IMR-90 (cell line): ENCODE data around the gene PRKCA. TPM values are rescaled to one million over a fixed set of nuclear protein-coding genes. Genes with fewer than 3 reads are reported as not detected.

Experiments used
- ATAC-seq: fragments of 200-7000 bp; cut with Tn5 transposase; 2 replicates; pipeline ENCODE4 v1.9.1; 2020; ENCODE audit warnings: low read depth, mild to moderate bottlenecking, moderate library complexity
- BruUV-seq: library from RNA; stranded (reverse); fragments of 400-500 nt; replicated peaks from 2 replicates; lab custom pipeline; 2021; lab: Mats Ljungman, UMichigan
- CTCF ChIA-PET: fragments of 300-600 bp; formaldehyde crosslinking; extraction: SDS; loops from one replicate; lab custom pipeline; 2021; ENCODE audit warnings: antibody characterized with exemption; lab: Yijun Ruan, JAX
- POLR2A ChIA-PET: fragments of 300-600 bp; sonication (Branson Sonifier 250); formaldehyde crosslinking; loops from one replicate; lab custom pipeline; 2022; ENCODE audit warnings: antibody characterized with exemption; ENCODE audit not compliant: unreplicated experiment; lab: Charles Lee
- DNase-seq: peaks from one replicate; pipeline ENCODE4 v3.0.0; 2013
- H2AFZ ChIP-seq: replicated peaks from 2 replicates; pipeline ENCODE3; 2013; ENCODE audit warnings: low read length, mild to moderate bottlenecking; ENCODE audit not compliant: poor library complexity
- H2AK5ac ChIP-seq: 2 replicates; pipeline ENCODE4 v1.6.1; 2013; ENCODE audit warnings: low read depth, low read length, inconsistent platforms
- H2AK9ac ChIP-seq: replicated peaks from 2 replicates; pipeline ENCODE3; 2013; ENCODE audit warnings: mild to moderate bottlenecking, low read depth, low read length, moderate library complexity; ENCODE audit not compliant: poor library complexity
- H2BK120ac ChIP-seq: 2 replicates; pipeline ENCODE4 v1.6.1; 2013; ENCODE audit warnings: low read depth, low read length, inconsistent platforms
- H2BK15ac ChIP-seq: 3 replicates; pipeline ENCODE4 v1.6.1; 2013; ENCODE audit warnings: low read depth, low read length, inconsistent platforms
- H2BK20ac ChIP-seq: 2 replicates; pipeline ENCODE4 v1.6.1; 2013; ENCODE audit warnings: low read depth, mild to moderate bottlenecking, inconsistent platforms, low read length, moderate library complexity
- H2BK5ac ChIP-seq: 2 replicates; pipeline ENCODE4 v1.6.1; 2013; ENCODE audit warnings: mild to moderate bottlenecking, low read depth, low read length, inconsistent platforms; ENCODE audit not compliant: poor library complexity, severe bottlenecking
- H3K14ac ChIP-seq: replicated peaks from 2 replicates; pipeline ENCODE4 v1.6.1; 2013; ENCODE audit warnings: low read depth, low read length, inconsistent platforms
- H3K18ac ChIP-seq: 2 replicates; pipeline ENCODE4 v1.6.1; 2013; ENCODE audit warnings: low read depth, low read length, control low read depth
- H3K23ac ChIP-seq: 2 replicates; pipeline ENCODE4 v1.6.1; 2013; ENCODE audit warnings: low read depth, low read length, inconsistent platforms
- H3K27ac ChIP-seq: 2 replicates; pipeline ENCODE4 v1.5.1; 2013; ENCODE audit warnings: mild to moderate bottlenecking, control low read depth, low read length; ENCODE audit not compliant: insufficient read depth
- H3K27me3 ChIP-seq: 2 replicates; pipeline ENCODE4 v1.6.1; 2013; ENCODE audit warnings: low read length; ENCODE audit not compliant: control insufficient read depth, insufficient read depth
- H3K36me3 ChIP-seq: 2 replicates; pipeline ENCODE4 v1.6.1; 2013; ENCODE audit warnings: low read length, mixed read lengths; ENCODE audit not compliant: control insufficient read depth, insufficient read depth
- H3K4ac ChIP-seq: 2 replicates; pipeline ENCODE4 v1.6.1; 2013; ENCODE audit warnings: low read depth, low read length, inconsistent platforms
- H3K4me1 ChIP-seq: 2 replicates; pipeline ENCODE4 v1.6.1; 2013; ENCODE audit warnings: low read length, mixed read lengths; ENCODE audit not compliant: control insufficient read depth, insufficient read depth
- H3K4me2 ChIP-seq: 2 replicates; pipeline ENCODE4 v1.6.1; 2013; ENCODE audit warnings: low read depth, mild to moderate bottlenecking, control low read depth, low read length, moderate library complexity
- H3K4me3 ChIP-seq: 2 replicates; pipeline ENCODE4 v1.5.1; 2013; ENCODE audit warnings: low read depth, mild to moderate bottlenecking, control low read depth, low read length, moderate library complexity; ENCODE audit not compliant: insufficient read depth
- H3K56ac ChIP-seq: 2 replicates; pipeline ENCODE4 v1.6.1; 2013; ENCODE audit warnings: low read length, inconsistent platforms; ENCODE audit not compliant: insufficient read depth; ENCODE audit errors: extremely low read depth
- H3K79me1 ChIP-seq, 2 experiments: 2 replicates each; pipeline ENCODE4 v1.6.1; 2013; ENCODE audit warnings: low read length in 2 of 2, inconsistent platforms in 1 of 2, low read depth in 1 of 2
- H3K9ac ChIP-seq: 2 replicates; pipeline ENCODE4 v1.6.1; 2013; ENCODE audit warnings: low read depth, low read length, control low read depth
- H3K9me1 ChIP-seq: 2 replicates; pipeline ENCODE4 v1.6.1; 2013; ENCODE audit warnings: low read length, inconsistent platforms; ENCODE audit not compliant: insufficient read depth
- H3K9me3 ChIP-seq: 2 replicates; pipeline ENCODE4 v1.6.1; 2013; ENCODE audit warnings: low read length; ENCODE audit not compliant: control insufficient read depth, insufficient read depth
- H4K20me1 ChIP-seq: 2 replicates; pipeline ENCODE4 v1.6.1; 2013; ENCODE audit warnings: low read length, inconsistent platforms; ENCODE audit not compliant: insufficient read depth
- H4K5ac ChIP-seq: 2 replicates; pipeline ENCODE4 v1.6.1; 2013; ENCODE audit warnings: mild to moderate bottlenecking, low read depth, low read length, control low read depth
- H4K8ac ChIP-seq, 2 experiments: 2 replicates each; pipeline ENCODE4 v1.6.1; 2013; ENCODE audit warnings: low read depth in 2 of 2, low read length in 2 of 2, control low read depth in 1 of 2, inconsistent platforms in 1 of 2
- H4K91ac ChIP-seq: 2 replicates; pipeline ENCODE4 v1.6.1; 2013; ENCODE audit warnings: low read depth, low read length, inconsistent platforms; ENCODE audit not compliant: insufficient read depth
- FOS ChIP-seq: fragments of 150-350 bp; IDR thresholded peaks from 2 replicates; pipeline ENCODE4 v1.6.1; 2016; ENCODE audit warnings: low read depth, low read length
- MAZ ChIP-seq: IDR thresholded peaks from 2 replicates; pipeline ENCODE4 v1.6.1; 2012; ENCODE audit warnings: low read depth, mild to moderate bottlenecking, low read length, improper control_type of control experiment, moderate library complexity, borderline replicate concordance
- MXI1 ChIP-seq: IDR thresholded peaks from 2 replicates; pipeline ENCODE4 v1.6.1; 2012; ENCODE audit warnings: low read depth, mild to moderate bottlenecking, low read length, moderate library complexity, borderline replicate concordance
- NFE2L2 ChIP-seq: fragments of 150-350 bp; IDR thresholded peaks from 2 replicates; pipeline ENCODE4 v1.6.1; 2016; ENCODE audit warnings: low read depth, mild to moderate bottlenecking, low read length
- POLR2A ChIP-seq: IDR thresholded peaks from 2 replicates; pipeline ENCODE4 v1.6.1; 2012; ENCODE audit warnings: mild to moderate bottlenecking, low read depth, low read length
- WGBS, 2 experiments: methylation state at CpG; one replicate each; pipeline versions ENCODE4 v1.1.5 to v1.1.7; 2013; ENCODE audit warnings: missing lambda C conversion rate in 2 of 2; ENCODE audit not compliant: insufficient read length in 1 of 2; ENCODE audit errors: extremely low coverage in 2 of 2; 5-methylcytosine and 5-hydroxymethylcytosine counted together
- dilution Hi-C: fragments of 300-500 bp; cut with HindIII; formaldehyde crosslinking; loops from one replicate; pipeline ENCODE4 v1.14.3; 2018; ENCODE audit warnings: low sequenced_read_pairs; ENCODE audit not compliant: unreplicated experiment
- in situ Hi-C: fragments of 300-500 bp; cut with MboI; formaldehyde crosslinking; loops from 3 replicates; pipeline ENCODE4 v1.14.3; 2019; ENCODE audit warnings: low sequenced_read_pairs, inconsistent platforms, mixed read lengths
- intact Hi-C: fragments of 100-400 bp; cut with micrococcal nuclease; formaldehyde crosslinking; loops from 2 replicates; pipeline ENCODE4 v1.10.0; 2022
- polyA plus RNA-seq, 3 experiments: library from polyadenylated mRNA; depleted of rRNA; stranded (reverse); fragments of >200 nt; gene quantifications; 2 replicates each; pipeline ENCODE4 v1.2.3, GENCODE V29; 2012; ENCODE audit warnings: low replicate concordance in 1 of 3
- total RNA-seq: library from RNA; depleted of rRNA; stranded (reverse); fragments of >200 nt; gene quantifications from 2 replicates; pipeline ENCODE4 v1.2.3, GENCODE V29; 2012
- TF ChIP-seq, protein P1 (sequence below): conservative IDR thresholded peaks from 2 replicates; pipeline ENCODE4 v1.5.1; 2012; ENCODE audit warnings: mild to moderate bottlenecking, low read depth, low read length, improper control_type of control experiment

Gene PRKCA
- total and polyA plus RNA-seq, 2 of the 4 experiments (the other 2 are of a cell fraction): 31.0 to 46.0 TPM

DNA sequence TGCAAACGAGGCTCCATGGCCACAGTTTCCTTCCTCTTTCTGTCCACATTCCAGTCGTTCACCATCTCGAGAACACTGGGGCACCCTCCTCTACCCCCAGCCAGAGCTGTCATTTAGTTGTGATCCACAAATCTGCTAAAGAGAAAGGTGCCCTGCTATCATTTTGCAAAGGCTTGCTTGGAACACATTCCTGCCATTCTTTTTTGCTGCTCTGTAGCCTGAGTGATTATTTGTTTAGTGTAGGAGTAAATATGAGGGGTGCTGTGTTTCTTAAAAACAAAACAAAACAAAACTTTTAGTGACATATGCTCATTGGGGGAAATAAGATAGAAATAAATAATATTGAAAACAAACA, 166.7 kb downstream of the PRKCA start:
- peak overlapping the region; percentile 96 for H2BK20ac ChIP-seq

More for the DNA sequence above, 166.7 kb downstream of the PRKCA start:
- H3K23ac ChIP-seq: peak overlapping the region; percentile 57; the same call in 1 of the 2 replicates
- peak overlapping the region; percentile 92; the same call in 2 of the 3 replicates for H2BK15ac ChIP-seq
- peaks cover 29% of the 10 kb centered on the region for H3K4me1 ChIP-seq
- no peak for TF ChIP-seq NFE2L2
- no peak for TF ChIP-seq MXI1
- TF ChIP-seq MAZ: no peak
- TF ChIP-seq, protein P1, sequence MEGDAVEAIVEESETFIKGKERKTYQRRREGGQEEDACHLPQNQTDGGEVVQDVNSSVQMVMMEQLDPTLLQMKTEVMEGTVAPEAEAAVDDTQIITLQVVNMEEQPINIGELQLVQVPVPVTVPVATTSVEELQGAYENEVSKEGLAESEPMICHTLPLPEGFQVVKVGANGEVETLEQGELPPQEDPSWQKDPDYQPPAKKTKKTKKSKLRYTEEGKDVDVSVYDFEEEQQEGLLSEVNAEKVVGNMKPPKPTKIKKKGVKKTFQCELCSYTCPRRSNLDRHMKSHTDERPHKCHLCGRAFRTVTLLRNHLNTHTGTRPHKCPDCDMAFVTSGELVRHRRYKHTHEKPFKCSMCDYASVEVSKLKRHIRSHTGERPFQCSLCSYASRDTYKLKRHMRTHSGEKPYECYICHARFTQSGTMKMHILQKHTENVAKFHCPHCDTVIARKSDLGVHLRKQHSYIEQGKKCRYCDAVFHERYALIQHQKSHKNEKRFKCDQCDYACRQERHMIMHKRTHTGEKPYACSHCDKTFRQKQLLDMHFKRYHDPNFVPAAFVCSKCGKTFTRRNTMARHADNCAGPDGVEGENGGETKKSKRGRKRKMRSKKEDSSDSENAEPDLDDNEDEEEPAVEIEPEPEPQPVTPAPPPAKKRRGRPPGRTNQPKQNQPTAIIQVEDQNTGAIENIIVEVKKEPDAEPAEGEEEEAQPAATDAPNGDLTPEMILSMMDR: no peak
- no peak for TF ChIP-seq FOS
- no peak for TF ChIP-seq POLR2A
- no TSS peak for BruUV-seq
- intact Hi-C loops (loop anchor here (1.0 to 5.0 kb wide), 5 partner anchors 25 to 162 kb away; no protein-coding TSS in a partner anchor), dilution Hi-C loops (no loop called here), in situ Hi-C loops (no loop called here)
- ATAC-seq (peak; percentile 22), DNase-seq (no peak)
- H3K27ac ChIP-seq: peak overlapping the region; percentile 91
- peak overlapping the region; percentile 61 for H2AFZ ChIP-seq
- H3K9me3 ChIP-seq: no peaks in the 10 kb centered on the region
- peak overlapping the region; percentile 44 to 71; a peak in 3 of 4 replicates for H4K8ac ChIP-seq
- H2AK9ac ChIP-seq: peak overlapping the region; percentile 84
- no peaks in the 10 kb centered on the region for H3K36me3 ChIP-seq
- POLR2A ChIA-PET: interaction anchor here (0.5 kb wide), 1 partner anchor 196 kb away, joined by 4 read pairs; no protein-coding TSS in a partner anchor
- peak overlapping the region; percentile 87 for H3K4ac ChIP-seq
- H3K4me2 ChIP-seq: peak overlapping the region; percentile 40; the same call in 1 of the 2 replicates
- CTCF ChIA-PET: no interaction called here
- H2BK5ac ChIP-seq: peak overlapping the region; percentile 90
- peak overlapping the region; percentile 73 for H2BK120ac ChIP-seq
- H3K27me3 ChIP-seq: no peaks in the 10 kb centered on the region
- WGBS, 2 experiments: no CpG with 5 or more reads among the region's 3 CpGs
- H4K91ac ChIP-seq: peak overlapping the region; percentile 93
- peak overlapping the region; percentile 91 for H3K18ac ChIP-seq
- peaks cover 20 to 73% of the 10 kb centered on the region in 2 experiments for H3K79me1 ChIP-seq
- peak overlapping the region; percentile 73 for H3K56ac ChIP-seq
- H2AK5ac ChIP-seq: peak overlapping the region; percentile 97
- no peak overlapping the region for H3K4me3 ChIP-seq
- no peaks in the 10 kb centered on the region for H4K20me1 ChIP-seq
- peak overlapping the region; percentile 86 for H4K5ac ChIP-seq
- H3K14ac ChIP-seq: peak overlapping the region; percentile 94
- H3K9me1 ChIP-seq: peaks cover 23% of the 10 kb centered on the region
- H3K9ac ChIP-seq: peak overlapping the region; percentile 12; the same call in 1 of the 2 replicates
